Brain microvascular endothelial cell (primary cell): Measurements from ENCODE around the gene NOCT.

ENCODE experiments used
- DNase-seq: peaks from one replicate; pipeline ENCODE4 v3.0.0-alpha.2; 2020
- H3K27ac ChIP-seq: fragments of 250-450 bp; sonication (Bioruptor Pico); 2 replicates; pipeline ENCODE4 v1.5.1; 2020; ENCODE audit warnings: mild to moderate bottlenecking, moderate library complexity
- H3K27me3 ChIP-seq: fragments of 250-450 bp; sonication (Bioruptor Pico); replicated peaks from 2 replicates; pipeline ENCODE4 v1.5.1; 2020; ENCODE audit warnings: mild to moderate bottlenecking
- H3K36me3 ChIP-seq: fragments of 250-450 bp; sonication (Bioruptor Pico); replicated peaks from 2 replicates; pipeline ENCODE4 v1.5.1; 2020; ENCODE audit warnings: mild to moderate bottlenecking
- H3K4me3 ChIP-seq: 2 replicates; pipeline ENCODE4 v1.5.1; 2011; ENCODE audit warnings: low read depth, mild to moderate bottlenecking, control low read depth, low read length, moderate library complexity
- CTCF ChIP-seq: IDR thresholded peaks from 2 replicates; pipeline ENCODE4 v1.5.1; 2011; ENCODE audit warnings: low read depth, mild to moderate bottlenecking, moderate library complexity, low read length, control low read depth, inconsistent platforms; ENCODE audit errors: missing control alignments
- in situ Hi-C: cut with HindIII; loops from 2 replicates; pipeline ENCODE4 v1.10.0; 2017; ENCODE audit warnings: low sequenced_read_pairs, low pct_ligation_motif_present

Gene NOCT

DNA sequence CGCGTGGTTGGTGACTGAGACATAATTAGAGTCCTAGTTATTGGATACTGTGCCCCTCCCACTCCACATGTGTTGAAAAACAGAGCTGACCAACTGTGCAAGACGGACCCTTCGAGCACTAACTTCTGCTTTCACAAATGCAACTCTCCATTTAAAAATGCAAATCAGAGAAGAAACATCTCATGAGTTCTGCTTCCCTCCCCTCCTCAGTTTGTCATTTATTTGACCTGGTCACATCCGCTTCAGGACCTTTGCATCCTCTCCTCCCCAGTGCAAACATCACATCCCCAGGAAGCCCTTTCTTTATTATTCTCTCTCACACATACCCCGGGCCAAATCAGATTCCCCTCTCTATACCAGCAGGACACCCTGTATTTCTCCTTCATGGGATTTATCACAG lies 38.1 kb upstream of the NOCT start:
- no peaks in the 10 kb centered on the region for H3K36me3 ChIP-seq
- TF ChIP-seq CTCF: no peak
- in situ Hi-C loops: no loop called here
- no peak for DNase-seq
- no peak overlapping the region for H3K4me3 ChIP-seq
- H3K27me3 ChIP-seq: no peaks in the 10 kb centered on the region
- H3K27ac ChIP-seq: no peak overlapping the region

GRCh38 chr4:138978028-138978585 lies 37.5 kb upstream of the NOCT start:
- TF ChIP-seq CTCF: no peak
- in situ Hi-C loops: no loop called here
- no peaks in the 10 kb centered on the region for H3K27me3 ChIP-seq
- no peak overlapping the region for H3K4me3 ChIP-seq
- H3K27ac ChIP-seq: no peak overlapping the region
- no peak for DNase-seq
- H3K36me3 ChIP-seq: no peaks in the 10 kb centered on the region

DNA sequence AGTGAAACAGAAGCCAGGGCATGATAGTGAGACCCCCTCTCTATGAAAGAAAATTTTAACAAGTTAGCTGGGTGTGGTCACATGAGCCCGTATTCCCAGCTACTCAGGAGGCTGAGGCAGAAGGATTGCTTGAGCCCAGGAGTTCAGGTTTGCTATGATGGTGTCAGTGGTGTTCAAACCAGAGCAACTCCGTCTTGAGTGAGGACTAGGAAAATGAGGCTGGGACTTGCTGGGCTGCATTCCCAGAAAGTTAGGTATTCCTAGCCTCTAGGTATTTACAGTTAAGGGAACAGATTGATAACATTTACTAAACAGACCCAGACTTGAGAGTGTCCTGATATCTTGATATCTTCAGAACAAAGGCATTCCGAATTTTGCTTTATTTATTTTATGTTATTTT lies 37.0 kb upstream of the NOCT start:
- in situ Hi-C loops: no loop called here
- no peak overlapping the region for H3K4me3 ChIP-seq
- no peaks in the 10 kb centered on the region for H3K36me3 ChIP-seq
- TF ChIP-seq CTCF: no peak
- DNase-seq: no peak
- H3K27ac ChIP-seq: no peak overlapping the region
- H3K27me3 ChIP-seq: no peaks in the 10 kb centered on the region

- H3K27me3 ChIP-seq: no peaks in the 10 kb centered on the region
- H3K4me3 ChIP-seq: no peak overlapping the region
- DNase-seq: no peak
These were observed 35.8 kb upstream of the NOCT start for GRCh38 chr4:138979742-138980141.

DNA sequence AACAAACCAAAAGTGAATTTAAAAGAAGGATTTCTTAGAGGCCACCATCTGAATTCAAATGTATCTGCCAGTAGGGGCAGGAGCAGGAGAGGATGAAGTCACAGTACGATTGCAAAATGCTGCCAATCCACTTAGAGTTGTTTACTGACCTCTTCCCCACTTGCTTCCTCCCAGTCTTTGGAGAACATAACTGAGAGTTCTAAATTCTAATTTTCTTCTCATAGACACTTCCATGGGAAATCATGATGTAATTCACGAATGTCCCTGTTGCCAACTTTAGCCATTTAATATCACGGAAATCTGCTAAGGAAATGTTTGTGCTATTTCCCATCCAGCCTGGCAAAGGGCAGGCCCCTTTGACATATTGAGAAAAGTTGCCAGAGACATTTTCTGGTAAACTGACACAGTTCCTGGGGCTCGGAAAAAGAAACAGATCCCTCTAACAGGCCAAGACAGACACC lies 33.6 kb upstream of the NOCT start:
- no peak overlapping the region for H3K4me3 ChIP-seq
- H3K36me3 ChIP-seq: no peaks in the 10 kb centered on the region
- TF ChIP-seq CTCF: peak; percentile 55
- H3K27ac ChIP-seq: no peak overlapping the region
- H3K27me3 ChIP-seq: no peaks in the 10 kb centered on the region
- in situ Hi-C loops: no loop called here
- peak; percentile 16 for DNase-seq

More at GRCh38 chr4:138979742-138980141, 35.8 kb upstream of the NOCT start:
- H3K27ac ChIP-seq: no peak overlapping the region
- no peak for TF ChIP-seq CTCF
- in situ Hi-C loops: no loop called here
- no peaks in the 10 kb centered on the region for H3K36me3 ChIP-seq

DNA sequence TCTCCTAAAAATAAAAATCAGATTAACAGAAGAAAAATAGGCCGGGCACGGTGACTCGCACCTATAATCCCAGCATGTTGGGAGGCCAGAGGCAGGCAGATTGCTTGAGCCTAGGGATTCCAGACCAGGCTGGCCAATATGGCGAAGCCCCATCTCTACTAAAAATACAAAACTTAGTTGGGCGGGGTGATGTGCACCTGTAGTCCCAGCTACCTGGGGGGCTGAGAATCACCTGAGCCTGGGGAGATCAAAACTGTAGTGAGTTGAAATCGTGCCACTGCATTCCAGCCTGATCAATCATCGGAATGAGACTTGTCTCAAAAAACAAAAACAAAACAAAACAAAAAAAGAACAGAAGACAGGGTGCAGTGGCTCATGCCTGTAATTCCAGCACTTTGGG lies 32.8 kb upstream of the NOCT start:
- no peak for TF ChIP-seq CTCF
- no peak for DNase-seq
- in situ Hi-C loops: no loop called here
- Histone ChIP-seq H3K4me3 (no peak overlapping the region), H3K36me3 (no peaks in the 10 kb centered on the region), H3K27ac (no peak overlapping the region), H3K27me3 (no peaks in the 10 kb centered on the region)
